ENCODE results near the gene VIPR2.

VIPR2 gene

GRCh38 chr7:159039716-159040115 lies 105.0 kb downstream of the VIPR2 start:
- intact Hi-C loops (cut with DNase I; ENCODE audit: low total_unique reads) = loop anchor here (10.0 kb wide), 1 partner anchor 105 kb away; the partner anchor contains the start of gene VIPR2
- Histone ChIP-seq H3K4me1 (peaks cover 0 to 39% (median 21%) of the 10 kb centered on the region in 4 donors), H3K4me3 (no peak overlapping the region), H3K36me3 (peaks cover 0 to 25% (median 13%) of the 10 kb centered on the region in 3 donors), H3K27ac (peak overlapping the region; percentile 72 to 79), H3K9me3 (no peaks in the 10 kb centered on the region), H3K27me3 (no peaks in the 10 kb centered on the region)
- TF ChIP-seq CTCF (IDR thresholded peaks at IDR 0.05) = no peak
- DNase-seq = no peak

GRCh38 chr7:159038066-159038465 lies 106.6 kb downstream of the VIPR2 start:
- Histone ChIP-seq H3K36me3 (peaks cover 0 to 30% (median 13%) of the 10 kb centered on the region in 3 donors), H3K27me3 (no peaks in the 10 kb centered on the region), H3K4me3 (no peak overlapping the region), H3K9me3 (no peaks in the 10 kb centered on the region), H3K27ac (no peak overlapping the region), H3K4me1 (peaks cover 0 to 40% (median 21%) of the 10 kb centered on the region in 4 donors)
- no peak for DNase-seq
- intact Hi-C loops (cut with DNase I; ENCODE audit: low total_unique reads) = loop anchor here (10.0 kb wide), 1 partner anchor 107 kb away; the partner anchor contains the start of gene VIPR2
- TF ChIP-seq CTCF (IDR thresholded peaks at IDR 0.05) = no peak

DNA sequence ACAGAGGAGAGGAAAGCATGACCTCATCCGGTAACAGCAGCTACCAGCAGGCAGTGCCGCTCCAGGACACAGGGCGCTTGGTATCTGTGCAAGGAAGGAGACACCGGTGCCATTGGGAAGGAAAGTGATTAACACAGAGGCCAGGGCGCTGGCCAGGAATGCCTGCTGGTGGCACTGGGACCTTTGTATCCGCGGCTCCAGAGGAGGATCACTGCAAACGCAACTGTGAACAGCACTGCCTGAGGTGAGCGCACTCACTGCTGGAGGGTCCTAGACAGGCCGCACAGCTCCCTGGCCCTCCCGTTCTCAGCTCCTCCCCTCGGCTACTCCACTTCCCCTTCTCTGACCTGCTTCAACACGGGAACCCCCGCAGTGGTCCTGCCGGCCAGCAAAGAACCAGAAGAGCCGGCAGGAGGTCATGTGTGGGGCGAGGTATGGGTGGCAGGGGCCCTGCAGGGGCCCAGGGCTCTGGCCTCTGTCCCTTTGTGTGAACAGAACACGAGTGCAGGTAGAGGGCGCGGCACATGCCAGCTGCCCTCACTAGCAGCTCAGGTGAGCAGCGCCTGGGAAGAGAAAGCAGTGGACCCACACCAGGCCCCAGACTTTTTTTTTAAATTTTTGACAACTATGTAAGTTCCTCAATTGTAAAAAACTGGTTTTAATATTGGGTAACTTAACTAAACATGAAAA lies 107.6 kb downstream of the VIPR2 start:
- TF ChIP-seq CTCF (IDR thresholded peaks at IDR 0.05) = no peak

DNA sequence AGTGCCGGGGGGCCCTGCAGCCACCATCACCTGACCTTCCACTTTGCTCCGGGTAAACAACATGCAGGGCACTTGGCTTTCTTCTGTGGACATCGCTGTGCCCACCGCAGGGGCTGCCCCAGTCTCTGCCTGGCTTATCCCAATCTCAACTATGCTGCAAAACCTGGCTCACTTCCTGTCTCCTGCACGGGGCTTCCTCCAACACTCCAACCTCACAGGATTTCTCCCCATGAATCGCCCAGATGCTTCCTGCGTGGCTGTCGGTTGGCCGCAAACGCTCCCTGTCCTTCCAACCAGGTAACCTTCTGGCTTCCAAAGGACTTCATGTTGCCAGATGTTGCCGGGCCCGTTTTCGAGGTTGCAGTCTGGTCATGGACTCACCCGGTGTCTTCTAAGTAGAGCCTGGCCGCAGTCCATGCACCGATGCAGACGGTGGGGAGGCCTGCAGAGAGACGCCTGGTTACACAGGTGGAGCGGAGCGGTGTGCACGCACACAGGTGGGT lies 109.0 kb downstream of the VIPR2 start:
- no peak overlapping the region for H3K4me3 ChIP-seq
- peaks cover 0 to 37% (median 15%) of the 10 kb centered on the region in 4 donors for H3K4me1 ChIP-seq
- DNase-seq = peak in 1 of 2 donors; percentile 19
- TF ChIP-seq CTCF (IDR thresholded peaks at IDR 0.05) = no peak
- H3K36me3 ChIP-seq = peaks cover 0 to 30% (median 13%) of the 10 kb centered on the region in 3 donors
- intact Hi-C loops (cut with DNase I; ENCODE audit: low total_unique reads) = loop anchor here (10.0 kb wide), 1 partner anchor 109 kb away; the partner anchor contains the start of gene VIPR2
- H3K27ac ChIP-seq = no peak overlapping the region
- no peaks in the 10 kb centered on the region for H3K27me3 ChIP-seq
- no peaks in the 10 kb centered on the region for H3K9me3 ChIP-seq

More for the DNA sequence above, 107.6 kb downstream of the VIPR2 start:
- Histone ChIP-seq H3K27ac (no peak overlapping the region), H3K9me3 (no peaks in the 10 kb centered on the region), H3K27me3 (no peaks in the 10 kb centered on the region), H3K36me3 (peaks cover 0 to 30% (median 13%) of the 10 kb centered on the region in 3 donors), H3K4me3 (no peak overlapping the region), H3K4me1 (peaks cover 0 to 40% (median 16%) of the 10 kb centered on the region in 4 donors)
- peak in 1 of 2 donors; percentile 5 for DNase-seq
- intact Hi-C loops (cut with DNase I; ENCODE audit: low total_unique reads) = loop anchor here (10.0 kb wide), 1 partner anchor 108 kb away; the partner anchor contains the start of gene VIPR2

GRCh38 chr7:159034988-159035387 lies 109.7 kb downstream of the VIPR2 start:
- TF ChIP-seq CTCF (IDR thresholded peaks at IDR 0.05) = no peak
- peaks cover 0 to 30% (median 13%) of the 10 kb centered on the region in 3 donors for H3K36me3 ChIP-seq
- no peaks in the 10 kb centered on the region for H3K9me3 ChIP-seq
- no peak overlapping the region for H3K27ac ChIP-seq
- intact Hi-C loops (cut with DNase I; ENCODE audit: low total_unique reads) = loop anchor here (1.0 to 10.0 kb wide), 3 partner anchors 31 to 110 kb away; partner anchors contain the start of gene VIPR2
- no peak overlapping the region for H3K4me3 ChIP-seq
- H3K4me1 ChIP-seq = peaks cover 0 to 37% (median 14%) of the 10 kb centered on the region in 4 donors
- no peaks in the 10 kb centered on the region for H3K27me3 ChIP-seq
- peak in 1 of 2 donors; percentile 12 for DNase-seq

All from tibial artery (tissue), 4 donors.